DND-41 (cell line): ENCODE results near the gene SERBP1.
"Not testable (repeated sequence)": the region's sequence is repeated elsewhere in the genome, so short reads cannot be mapped to it uniquely, and the experiment has no call there.

ENCODE experiments used
- EZH2 ChIP-seq: IDR thresholded peaks from 3 replicates; pipeline ENCODE4 v1.6.1; 2012; ENCODE audit warnings: borderline replicate concordance, low read depth, mild to moderate bottlenecking, moderate library complexity, low read length, inconsistent platforms; ENCODE audit not compliant: severe bottlenecking
- TF ChIP-seq, protein P1 (sequence below): IDR thresholded peaks from 2 replicates; pipeline ENCODE4 v1.5.1; 2012; ENCODE audit warnings: borderline replicate concordance, low read length, moderate library complexity, mild to moderate bottlenecking; ENCODE audit not compliant: poor library complexity, severe bottlenecking; ENCODE audit errors: extremely low read depth

DNA sequence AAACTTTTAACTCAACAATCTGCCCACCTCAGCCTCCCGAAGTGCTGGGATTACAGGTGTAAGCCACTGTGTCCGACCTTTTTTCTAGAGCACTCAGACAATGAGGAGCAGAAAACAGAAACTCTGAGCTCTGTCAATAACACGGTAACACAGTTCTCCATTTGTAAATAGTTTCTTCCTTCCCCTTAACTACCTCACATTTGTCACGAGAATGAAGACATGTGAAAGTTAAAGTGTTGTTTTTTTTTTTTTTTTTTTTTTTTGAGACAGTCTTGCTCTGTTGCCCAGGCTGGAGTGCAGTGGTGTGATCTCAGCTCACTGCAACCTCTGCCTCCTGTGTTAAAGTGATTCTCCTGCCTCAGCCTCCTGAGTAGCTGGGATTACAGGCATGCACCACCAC, 12.5 kb downstream of the SERBP1 start:
- TF ChIP-seq, protein P1, sequence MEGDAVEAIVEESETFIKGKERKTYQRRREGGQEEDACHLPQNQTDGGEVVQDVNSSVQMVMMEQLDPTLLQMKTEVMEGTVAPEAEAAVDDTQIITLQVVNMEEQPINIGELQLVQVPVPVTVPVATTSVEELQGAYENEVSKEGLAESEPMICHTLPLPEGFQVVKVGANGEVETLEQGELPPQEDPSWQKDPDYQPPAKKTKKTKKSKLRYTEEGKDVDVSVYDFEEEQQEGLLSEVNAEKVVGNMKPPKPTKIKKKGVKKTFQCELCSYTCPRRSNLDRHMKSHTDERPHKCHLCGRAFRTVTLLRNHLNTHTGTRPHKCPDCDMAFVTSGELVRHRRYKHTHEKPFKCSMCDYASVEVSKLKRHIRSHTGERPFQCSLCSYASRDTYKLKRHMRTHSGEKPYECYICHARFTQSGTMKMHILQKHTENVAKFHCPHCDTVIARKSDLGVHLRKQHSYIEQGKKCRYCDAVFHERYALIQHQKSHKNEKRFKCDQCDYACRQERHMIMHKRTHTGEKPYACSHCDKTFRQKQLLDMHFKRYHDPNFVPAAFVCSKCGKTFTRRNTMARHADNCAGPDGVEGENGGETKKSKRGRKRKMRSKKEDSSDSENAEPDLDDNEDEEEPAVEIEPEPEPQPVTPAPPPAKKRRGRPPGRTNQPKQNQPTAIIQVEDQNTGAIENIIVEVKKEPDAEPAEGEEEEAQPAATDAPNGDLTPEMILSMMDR, result not testable (repeated sequence)
- TF ChIP-seq EZH2, result not testable (repeated sequence)
